Measurements from ENCODE around the gene ANKRD24. TPM values are rescaled to one million over a fixed set of nuclear protein-coding genes. Genes with fewer than 3 reads are reported as not detected.

ANKRD24 gene
- total and polyA plus RNA-seq, 2 donors (not counting 3 experiments of a cell fraction or from before 2014, with no cell fraction given) = 0.07 to 0.27 TPM

DNA sequence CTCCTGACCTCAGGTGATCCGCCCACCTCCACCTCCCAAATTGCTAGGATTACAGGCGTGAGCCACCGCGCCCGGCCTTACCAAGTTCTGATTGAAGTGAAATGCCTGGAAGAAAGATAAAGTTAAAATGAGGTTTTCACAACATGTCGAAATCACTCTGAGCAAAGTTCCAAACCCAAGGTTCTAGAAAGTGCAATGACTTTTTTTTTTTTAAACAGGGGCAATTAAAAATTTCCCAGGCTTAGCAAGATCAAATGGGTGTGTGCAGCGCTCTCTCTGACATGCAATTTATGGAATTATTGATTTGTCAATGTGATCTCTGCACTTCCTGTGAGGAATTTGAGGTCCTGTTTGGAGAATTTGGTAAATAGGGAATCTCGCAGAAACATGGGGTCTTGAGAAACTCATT lies 45.8 kb upstream of the ANKRD24 start:
- BruUV-seq (replicated peaks) = no TSS peak
- DNase-seq (ENCODE audit: low read depth, low spot score) (no peak), FAIRE-seq (no peak)
- Histone ChIP-seq H3K9me1 (replicated peaks; ENCODE audit: control insufficient read depth, extremely low read depth, insufficient read depth, low read length) (no peaks in the 10 kb centered on the region), H3K9me3 (replicated peaks; ENCODE audit: control insufficient read depth, insufficient read depth, low read length) (no peaks in the 10 kb centered on the region), H4K20me1 (replicated peaks; ENCODE audit: control insufficient read depth, extremely low read depth, insufficient read depth, low read length) (no peaks in the 10 kb centered on the region), H3K27me3 (ENCODE audit: control insufficient read depth in 2 of 2, insufficient read depth in 2 of 2, low read length in 2 of 2) (peaks cover 0 to 3% of the 10 kb centered on the region in 2 experiments), H3K4me1 (ENCODE audit: control insufficient read depth, extremely low read depth, insufficient read depth, low read length) (no peaks in the 10 kb centered on the region), H3K4me3 (replicated peaks in 1 of 3; ENCODE audit: insufficient read depth in 1 of 3, low read depth in 1 of 3, low read length in 3 of 3) (no peak overlapping the region), H3K27ac (ENCODE audit: insufficient read depth, low read depth, low read length) (no peak overlapping the region), H3K36me3 (ENCODE audit: control insufficient read depth in 2 of 2, extremely low read depth in 1 of 2, insufficient read depth in 2 of 2, low read length in 2 of 2) (no peaks in the 10 kb centered on the region), H3K4me2 (ENCODE audit: insufficient read depth, low read length) (no peak overlapping the region), H2AFZ (ENCODE audit: low read depth, low read length) (no peak overlapping the region), H3K9ac (replicated peaks; ENCODE audit: extremely low read depth, insufficient read depth, low read length) (no peak overlapping the region), H3K79me2 (ENCODE audit: control insufficient read depth, insufficient read depth, low read length) (no peaks in the 10 kb centered on the region)
- no peak for TF ChIP-seq POLR2A (IDR thresholded peaks at IDR 0.05; ENCODE audit: low read depth, low read length)
- no peak for TF ChIP-seq MAX (IDR thresholded peaks at IDR 0.05; ENCODE audit: insufficient read depth, insufficient read length)
- TF ChIP-seq MYC (IDR thresholded peaks at IDR 0.05; ENCODE audit: low read depth, low read length) = no peak
- no peak for TF ChIP-seq POLR2AphosphoS5 (IDR thresholded peaks at IDR 0.05; ENCODE audit: insufficient read depth, low read depth, low read length)
- no peak for TF ChIP-seq CTCF (IDR thresholded peaks at IDR 0.05; ENCODE audit: extremely low read depth in 1 of 2, insufficient read depth in 1 of 2, low read depth in 1 of 2, low read length in 2 of 2)
- TF ChIP-seq JUN (IDR thresholded peaks at IDR 0.05; ENCODE audit: borderline replicate concordance, insufficient read depth, insufficient read length, low read depth) = no peak
- no peak for TF ChIP-seq GATA2 (IDR thresholded peaks at IDR 0.05; ENCODE audit: insufficient read depth, insufficient read length, low read depth, low read length)
- no peak for TF ChIP-seq FOS (IDR thresholded peaks at IDR 0.05; ENCODE audit: borderline replicate concordance, insufficient read depth, low read length)
- no peak for TF ChIP-seq EZH2 (IDR thresholded peaks at IDR 0.05; ENCODE audit: borderline replicate concordance, low read depth, low read length, severe bottlenecking)
- ChIA-PET CTCF (no interaction called here), POLR2A (no interaction called here)
- intact Hi-C loops (cut with micrococcal nuclease) (no loop called here), dilution Hi-C loops (cut with MboI; ENCODE audit: extremely low pct_ligation_motif_present, low sequenced_read_pairs) (no loop called here)
